ENCODE measurements around the gene UBASH3A. TPM values are rescaled to one million over a fixed set of nuclear protein-coding genes. Genes with fewer than 3 reads are reported as not detected.

UBASH3A gene
- total and polyA plus RNA-seq, 8 donors, result 0.18 to 4.6 (median 0.31) TPM; not detected in 1

- TF ChIP-seq CTCF (IDR thresholded peaks at IDR 0.05) (peak in 5 of 7 experiments; percentile 46 to 96 (median 78)), POLR2AphosphoS5 (IDR thresholded peaks at IDR 0.05) (peak in 1 of 3 donors; percentile 18), EP300 (IDR thresholded peaks at IDR 0.05) (no peak)
- no peak overlapping the region for H3K4me3 ChIP-seq
- intact Hi-C loops (cut with DNase I; ENCODE audit: low total_unique reads), result no loop called here
- no peaks in the 10 kb centered on the region for H3K36me3 ChIP-seq
- WGBS, 5 donors, result 24 to 67% (median 35%) methylated on average over 1 of the region's 1 CpG
- peaks cover 0 to 12% (median 5%) of the 10 kb centered on the region in 4 donors for H3K9me3 ChIP-seq
- H3K27me3 ChIP-seq, result peaks cover 0 to 21% (median 0%) of the 10 kb centered on the region in 3 donors
- DNase-seq, result peak; percentile 65 to 87
- H3K27ac ChIP-seq, result peak overlapping the region in 3 of 5 donors; percentile 7 to 47 (median 27)
- H3K4me1 ChIP-seq, result peaks cover 4 to 38% (median 21%) of the 10 kb centered on the region in 4 donors
Measured at GRCh38 chr21:42381347-42381984, 22.2 kb upstream of the UBASH3A start.

- Histone ChIP-seq H3K27ac (no peak overlapping the region), H3K27me3 (peaks cover 0 to 11% (median 0%) of the 10 kb centered on the region in 3 donors), H3K9me3 (peaks cover 0 to 12% (median 5%) of the 10 kb centered on the region in 4 donors), H3K4me1 (peaks cover 4 to 38% (median 15%) of the 10 kb centered on the region in 4 donors), H3K36me3 (no peaks in the 10 kb centered on the region), H3K4me3 (no peak overlapping the region)
- 95 to 97% (median 96%) methylated on average over 6 of the region's 6 CpGs for WGBS, 5 donors
- no peak for DNase-seq
- TF ChIP-seq EP300 (IDR thresholded peaks at IDR 0.05) (no peak), CTCF (IDR thresholded peaks at IDR 0.05) (no peak)
- intact Hi-C loops (cut with DNase I; ENCODE audit: low total_unique reads), result no loop called here
Measured at GRCh38 chr21:42382915-42383314, 20.8 kb upstream of the UBASH3A start.

DNA sequence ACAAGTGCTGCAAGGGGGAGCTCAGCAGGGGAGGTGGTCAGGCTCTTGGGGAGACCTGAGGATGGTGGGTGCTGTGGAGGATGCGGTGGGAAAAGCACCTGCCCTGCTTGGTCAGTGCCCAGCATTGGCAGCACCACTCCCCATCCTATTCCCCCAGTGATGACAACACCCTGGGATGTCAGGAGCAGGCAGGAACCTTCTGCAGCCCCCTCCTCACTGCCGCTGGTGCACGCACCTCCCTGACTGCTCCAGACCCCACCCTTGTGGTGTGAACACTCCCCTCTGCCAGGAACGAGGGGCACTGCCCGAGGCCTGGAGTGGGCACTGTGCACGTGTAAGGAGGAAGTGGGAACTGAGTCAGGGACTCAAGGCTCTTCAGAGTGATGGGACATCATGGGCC, 20.4 kb upstream of the UBASH3A start:
- H3K36me3 ChIP-seq, result no peaks in the 10 kb centered on the region
- TF ChIP-seq POLR2A (IDR thresholded peaks at IDR 0.05), result no peak
- no peak for TF ChIP-seq EP300 (IDR thresholded peaks at IDR 0.05)
- no peak for TF ChIP-seq POLR2AphosphoS5 (IDR thresholded peaks at IDR 0.05)
- no peak for TF ChIP-seq CTCF (IDR thresholded peaks at IDR 0.05)
- H3K27me3 ChIP-seq, result peaks cover 0 to 11% (median 0%) of the 10 kb centered on the region in 3 donors
- peaks cover 0 to 12% (median 5%) of the 10 kb centered on the region in 4 donors for H3K9me3 ChIP-seq
- intact Hi-C loops (cut with DNase I; ENCODE audit: low total_unique reads), result no loop called here
- 87 to 93% (median 87%) methylated on average over 6 of the region's 6 CpGs; no CpG with 5 or more reads in 1 of the 5 donors for WGBS, 5 donors
- H3K4me1 ChIP-seq, result peaks cover 4 to 38% (median 15%) of the 10 kb centered on the region in 4 donors
- no peak for DNase-seq
- no peak overlapping the region for H3K4me3 ChIP-seq
- H3K27ac ChIP-seq, result no peak overlapping the region

DNA sequence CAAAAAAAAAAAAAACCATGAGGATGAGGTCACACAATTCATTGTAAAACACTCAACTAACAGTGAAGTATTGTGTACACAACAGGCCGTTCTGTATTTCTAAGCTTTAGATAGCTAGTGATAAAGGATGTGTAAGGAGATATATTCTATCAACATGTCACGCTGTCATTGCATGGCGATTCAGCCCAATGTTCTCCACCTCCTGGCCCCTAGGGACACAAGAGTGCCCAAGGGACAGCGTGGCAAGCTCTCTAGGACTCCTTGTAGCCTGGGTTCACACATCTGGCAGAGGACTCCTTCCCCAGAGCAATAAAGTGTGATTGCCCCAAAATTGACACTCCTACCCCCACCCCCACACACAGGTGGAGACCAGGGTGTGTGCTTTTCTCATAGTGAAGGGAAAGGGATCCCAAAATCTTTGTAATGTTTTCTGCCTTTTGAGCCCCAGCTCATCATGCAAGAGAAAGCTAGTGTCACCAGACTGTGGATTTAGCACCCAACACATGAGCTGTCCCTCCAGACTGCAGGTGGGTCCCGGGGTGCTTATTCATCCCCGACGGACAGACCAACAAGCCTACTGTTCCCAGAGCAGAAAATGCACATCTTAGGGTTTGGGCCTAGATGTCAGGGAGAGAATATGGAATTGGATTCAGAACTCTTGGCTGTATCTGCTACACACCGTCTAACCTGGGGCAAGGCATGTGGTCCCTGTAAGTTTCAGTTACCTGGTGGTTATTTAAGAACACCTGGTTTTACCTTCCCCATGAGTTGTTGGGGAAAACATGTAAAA, 19.4 kb upstream of the UBASH3A start:
- H3K9me3 ChIP-seq, result peaks cover 0 to 12% (median 5%) of the 10 kb centered on the region in 4 donors
- intact Hi-C loops (cut with DNase I; ENCODE audit: low total_unique reads), result no loop called here
- peak overlapping the region in 2 of 5 donors; percentile 68 to 90 for H3K27ac ChIP-seq
- no peak overlapping the region for H3K4me3 ChIP-seq
- WGBS, 5 donors, result 64 to 72% (median 67%) methylated on average over 8 of the region's 8 CpGs
- no peaks in the 10 kb centered on the region for H3K36me3 ChIP-seq
- no peak for DNase-seq
- no peak for TF ChIP-seq POLR2AphosphoS5 (IDR thresholded peaks at IDR 0.05)
- TF ChIP-seq EP300 (IDR thresholded peaks at IDR 0.05), result no peak
- TF ChIP-seq POLR2A (IDR thresholded peaks at IDR 0.05), result no peak
- TF ChIP-seq CTCF (IDR thresholded peaks at IDR 0.05), result no peak
- H3K4me1 ChIP-seq, result peaks cover 4 to 38% (median 15%) of the 10 kb centered on the region in 4 donors
- H3K27me3 ChIP-seq, result peaks cover 0 to 19% (median 0%) of the 10 kb centered on the region in 3 donors
